ENCODE results near the gene PTCHD4.

- no peak for TF ChIP-seq CTCF (IDR thresholded peaks at IDR 0.05)
- no peak for TF ChIP-seq EP300 (IDR thresholded peaks at IDR 0.05)
- no peak for TF ChIP-seq POLR2A (IDR thresholded peaks at IDR 0.05; ENCODE audit: low read length)
- no peak for TF ChIP-seq ESRRA (IDR thresholded peaks at IDR 0.05; ENCODE audit: borderline replicate concordance, low read length)
- TF ChIP-seq RFX5 (IDR thresholded peaks at IDR 0.05), result no peak
- no peak for TF ChIP-seq PBX3 (IDR thresholded peaks at IDR 0.05)
Measured at GRCh38 chr6:48123601-48124000, 12.6 kb upstream of the PTCHD4 start.
